Cardiac septum (tissue), 1 donor: ENCODE data around the gene HEMK1. TPM values are rescaled to one million over a fixed set of nuclear protein-coding genes. Genes with fewer than 3 reads are reported as not detected.

ENCODE experiments used
- DNase-seq: peaks from one replicate; pipeline ENCODE4 v3.0.0-alpha.2; 2020; ENCODE audit warnings: low spot score
- intact Hi-C: fragments of 100-400 bp; cut with DNase I; formaldehyde crosslinking; loops from one replicate; pipeline ENCODE4 v1.14.0; 2022
- total RNA-seq: library from RNA; stranded (reverse); fragmentation: NEBNext Ultra II Directional; extraction: Animal tissue kit (Norgen Biotek cat#: 25700); gene quantifications from one replicate; pipeline ENCODE4 v1.2.1, GENCODE V29; 2021
- donor health status: DM: no; HTN: no; CAD: no.

The HEMK1 gene
- total RNA-seq, 1 donor from 2014 or later, result 14.4 TPM

- intact Hi-C loops, result no loop called here
- DNase-seq, result no peak
These were observed 54.6 kb downstream of the HEMK1 start for GRCh38 chr3:50623840-50624474.

- no peak for DNase-seq
- intact Hi-C loops, result no loop called here
These were observed 55.3 kb downstream of the HEMK1 start for GRCh38 chr3:50624634-50625033.

- DNase-seq, result no peak
- intact Hi-C loops, result no loop called here
These were observed 56.2 kb downstream of the HEMK1 start for GRCh38 chr3:50625231-50626182.

- no peak for DNase-seq
- intact Hi-C loops, result no loop called here
These were observed 57.1 kb downstream of the HEMK1 start for GRCh38 chr3:50626401-50626800.

- no peak for DNase-seq
- intact Hi-C loops, result no loop called here
These were observed 58.2 kb downstream of the HEMK1 start for GRCh38 chr3:50627407-50628051.

- DNase-seq, result no peak
- intact Hi-C loops, result no loop called here
These were observed 59.3 kb downstream of the HEMK1 start for GRCh38 chr3:50628601-50629000.

GRCh38 chr3:50630394-50630793 is 61.1 kb downstream of the HEMK1 start:
- intact Hi-C loops, result no loop called here
- no peak for DNase-seq

GRCh38 chr3:50630877-50631276 is 61.6 kb downstream of the HEMK1 start:
- no peak for DNase-seq
- intact Hi-C loops, result no loop called here

- intact Hi-C loops, result no loop called here
- no peak for DNase-seq
These were observed 63.1 kb downstream of the HEMK1 start for GRCh38 chr3:50632450-50632849.

GRCh38 chr3:50633230-50633790 is 64.0 kb downstream of the HEMK1 start:
- intact Hi-C loops, result no loop called here

GRCh38 chr3:50635066-50635465 is 65.7 kb downstream of the HEMK1 start:
- no peak for DNase-seq
- intact Hi-C loops, result no loop called here

More at GRCh38 chr3:50633230-50633790, 64.0 kb downstream of the HEMK1 start:
- DNase-seq, result no peak

GRCh38 chr3:50637011-50637410 is 67.7 kb downstream of the HEMK1 start:
- intact Hi-C loops, result no loop called here
- DNase-seq, result no peak

- DNase-seq, result no peak
- intact Hi-C loops, result no loop called here
These were observed 68.6 kb downstream of the HEMK1 start for GRCh38 chr3:50637945-50638344.

- no peak for DNase-seq
- intact Hi-C loops, result no loop called here
These were observed 69.8 kb downstream of the HEMK1 start for GRCh38 chr3:50639055-50639494.

GRCh38 chr3:50642382-50642781 is 73.1 kb downstream of the HEMK1 start:
- intact Hi-C loops, result no loop called here
- DNase-seq, result no peak

- intact Hi-C loops, result no loop called here
- no peak for DNase-seq
These were observed 75.2 kb downstream of the HEMK1 start for GRCh38 chr3:50644561-50644960.

- DNase-seq, result no peak
- intact Hi-C loops, result no loop called here
These were observed 76.1 kb downstream of the HEMK1 start for GRCh38 chr3:50645378-50645777.
